Hepatocyte (in vitro differentiated cells): ENCODE data around the gene FAM193A.

Source experiments
- CTCF ChIP-seq: fragments of 200-600 bp; sonication (generic); IDR thresholded peaks from 2 replicates; pipeline ENCODE4 v1.5.1; 2016; ENCODE audit warnings: antibody characterized with exemption, mild to moderate bottlenecking; ENCODE audit not compliant: poor library complexity
- EZH2 ChIP-seq: fragments of 200-600 bp; sonication (generic); IDR thresholded peaks from 2 replicates; pipeline ENCODE4 v1.6.1; 2016; ENCODE audit warnings: antibody characterized with exemption, mild to moderate bottlenecking, borderline replicate concordance

- TF ChIP-seq CTCF (no peak), EZH2 (no peak)
Measured at GRCh38 chr4:2729533-2729875, 193.1 kb downstream of the FAM193A start.
